ENCODE results near the gene IMP3.

GRCh38 chr15:75661756-75662140 is 21.7 kb upstream of the IMP3 start:
- TF ChIP-seq CTCF (IDR thresholded peaks at IDR 0.05; ENCODE audit: insufficient read depth, low read depth, low read length), result no peak
- TF ChIP-seq EZH2 (IDR thresholded peaks at IDR 0.05; ENCODE audit: insufficient read depth, low read length), result no peak
